ENCODE results near the gene FNDC5.

DNA sequence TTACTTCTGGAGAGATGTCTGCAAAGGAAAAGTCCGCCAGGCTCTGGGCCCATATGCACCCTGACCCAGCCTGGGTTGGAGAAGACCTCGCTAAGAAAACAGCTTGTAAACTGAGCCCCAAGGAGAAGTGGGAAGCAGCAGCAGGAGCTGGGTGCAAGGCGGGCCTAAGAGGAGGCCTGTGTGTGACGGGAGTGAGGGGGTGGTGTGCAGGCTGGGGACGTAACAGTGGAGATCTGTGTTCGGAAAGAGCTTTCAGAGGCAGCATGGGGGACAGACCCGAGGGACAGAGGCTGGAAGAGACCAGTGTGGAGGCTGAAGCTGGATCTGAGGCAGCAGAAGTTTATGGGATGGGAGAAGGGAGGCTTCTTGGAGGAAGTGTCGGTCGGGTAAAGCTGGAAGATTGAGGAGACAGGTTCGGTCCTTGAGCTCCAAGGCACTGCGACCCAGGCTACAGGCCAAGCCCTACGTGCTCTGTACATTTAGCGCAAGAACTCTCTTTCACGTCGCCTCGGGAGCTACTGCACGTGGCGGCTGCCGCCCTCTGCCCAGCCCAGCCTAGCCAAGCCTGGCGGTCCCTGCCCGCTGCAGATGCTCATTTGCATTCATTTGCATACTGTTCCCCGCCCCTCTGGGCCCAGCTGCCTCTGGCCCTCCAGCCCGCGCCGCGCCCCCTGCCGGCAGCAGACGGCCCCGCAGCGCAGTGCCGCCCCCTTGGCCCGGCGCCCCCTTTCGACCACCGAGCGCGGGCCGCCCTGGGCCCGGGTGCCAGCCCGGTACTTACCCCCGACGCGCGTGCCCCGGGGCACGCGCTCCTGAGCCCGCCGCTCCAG, 21.9 kb upstream of the FNDC5 start:
- TF ChIP-seq, protein P1, sequence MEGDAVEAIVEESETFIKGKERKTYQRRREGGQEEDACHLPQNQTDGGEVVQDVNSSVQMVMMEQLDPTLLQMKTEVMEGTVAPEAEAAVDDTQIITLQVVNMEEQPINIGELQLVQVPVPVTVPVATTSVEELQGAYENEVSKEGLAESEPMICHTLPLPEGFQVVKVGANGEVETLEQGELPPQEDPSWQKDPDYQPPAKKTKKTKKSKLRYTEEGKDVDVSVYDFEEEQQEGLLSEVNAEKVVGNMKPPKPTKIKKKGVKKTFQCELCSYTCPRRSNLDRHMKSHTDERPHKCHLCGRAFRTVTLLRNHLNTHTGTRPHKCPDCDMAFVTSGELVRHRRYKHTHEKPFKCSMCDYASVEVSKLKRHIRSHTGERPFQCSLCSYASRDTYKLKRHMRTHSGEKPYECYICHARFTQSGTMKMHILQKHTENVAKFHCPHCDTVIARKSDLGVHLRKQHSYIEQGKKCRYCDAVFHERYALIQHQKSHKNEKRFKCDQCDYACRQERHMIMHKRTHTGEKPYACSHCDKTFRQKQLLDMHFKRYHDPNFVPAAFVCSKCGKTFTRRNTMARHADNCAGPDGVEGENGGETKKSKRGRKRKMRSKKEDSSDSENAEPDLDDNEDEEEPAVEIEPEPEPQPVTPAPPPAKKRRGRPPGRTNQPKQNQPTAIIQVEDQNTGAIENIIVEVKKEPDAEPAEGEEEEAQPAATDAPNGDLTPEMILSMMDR (IDR thresholded peaks at IDR 0.05): peak; percentile 95
- no peak for TF ChIP-seq POLR2AphosphoS5 (IDR thresholded peaks at IDR 0.05; ENCODE audit: low read depth, low read length)
- no peak for TF ChIP-seq TCF7L2 (IDR thresholded peaks at IDR 0.05; ENCODE audit: low read depth, low read length)
- TF ChIP-seq, protein P2, sequence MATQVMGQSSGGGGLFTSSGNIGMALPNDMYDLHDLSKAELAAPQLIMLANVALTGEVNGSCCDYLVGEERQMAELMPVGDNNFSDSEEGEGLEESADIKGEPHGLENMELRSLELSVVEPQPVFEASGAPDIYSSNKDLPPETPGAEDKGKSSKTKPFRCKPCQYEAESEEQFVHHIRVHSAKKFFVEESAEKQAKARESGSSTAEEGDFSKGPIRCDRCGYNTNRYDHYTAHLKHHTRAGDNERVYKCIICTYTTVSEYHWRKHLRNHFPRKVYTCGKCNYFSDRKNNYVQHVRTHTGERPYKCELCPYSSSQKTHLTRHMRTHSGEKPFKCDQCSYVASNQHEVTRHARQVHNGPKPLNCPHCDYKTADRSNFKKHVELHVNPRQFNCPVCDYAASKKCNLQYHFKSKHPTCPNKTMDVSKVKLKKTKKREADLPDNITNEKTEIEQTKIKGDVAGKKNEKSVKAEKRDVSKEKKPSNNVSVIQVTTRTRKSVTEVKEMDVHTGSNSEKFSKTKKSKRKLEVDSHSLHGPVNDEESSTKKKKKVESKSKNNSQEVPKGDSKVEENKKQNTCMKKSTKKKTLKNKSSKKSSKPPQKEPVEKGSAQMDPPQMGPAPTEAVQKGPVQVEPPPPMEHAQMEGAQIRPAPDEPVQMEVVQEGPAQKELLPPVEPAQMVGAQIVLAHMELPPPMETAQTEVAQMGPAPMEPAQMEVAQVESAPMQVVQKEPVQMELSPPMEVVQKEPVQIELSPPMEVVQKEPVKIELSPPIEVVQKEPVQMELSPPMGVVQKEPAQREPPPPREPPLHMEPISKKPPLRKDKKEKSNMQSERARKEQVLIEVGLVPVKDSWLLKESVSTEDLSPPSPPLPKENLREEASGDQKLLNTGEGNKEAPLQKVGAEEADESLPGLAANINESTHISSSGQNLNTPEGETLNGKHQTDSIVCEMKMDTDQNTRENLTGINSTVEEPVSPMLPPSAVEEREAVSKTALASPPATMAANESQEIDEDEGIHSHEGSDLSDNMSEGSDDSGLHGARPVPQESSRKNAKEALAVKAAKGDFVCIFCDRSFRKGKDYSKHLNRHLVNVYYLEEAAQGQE (IDR thresholded peaks at IDR 0.05; ENCODE audit: insufficient read depth in 1 of 2, low read depth in 2 of 2, low read length in 1 of 2): no peak

All from Panc1 (cell line).